Measurements from ENCODE around the gene GAL3ST1.
"Not testable (repeated sequence)": the region's sequence is repeated elsewhere in the genome, so short reads cannot be mapped to it uniquely, and the experiment has no call there.

GAL3ST1 gene

DNA sequence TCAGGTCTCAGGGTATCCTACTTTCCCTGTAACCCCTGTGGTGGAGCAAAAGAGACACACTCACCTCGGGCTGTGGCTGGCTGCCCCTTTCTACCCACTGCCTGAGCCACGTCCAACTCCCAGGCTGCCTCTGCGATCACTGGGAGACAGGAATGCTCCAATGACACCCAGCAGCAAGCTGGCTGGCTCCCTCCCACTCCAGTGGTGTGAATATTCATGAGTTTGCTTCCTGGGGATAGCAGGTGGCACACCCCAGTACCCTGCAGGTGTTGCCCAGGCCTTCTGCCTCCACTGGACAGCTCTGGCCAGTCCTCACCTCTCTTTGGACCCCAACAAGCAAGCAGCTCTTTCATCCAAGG, 9.7 kb downstream of the GAL3ST1 start:
- no peak for DNase-seq (ENCODE audit: low read depth in 2 of 2)

DNA sequence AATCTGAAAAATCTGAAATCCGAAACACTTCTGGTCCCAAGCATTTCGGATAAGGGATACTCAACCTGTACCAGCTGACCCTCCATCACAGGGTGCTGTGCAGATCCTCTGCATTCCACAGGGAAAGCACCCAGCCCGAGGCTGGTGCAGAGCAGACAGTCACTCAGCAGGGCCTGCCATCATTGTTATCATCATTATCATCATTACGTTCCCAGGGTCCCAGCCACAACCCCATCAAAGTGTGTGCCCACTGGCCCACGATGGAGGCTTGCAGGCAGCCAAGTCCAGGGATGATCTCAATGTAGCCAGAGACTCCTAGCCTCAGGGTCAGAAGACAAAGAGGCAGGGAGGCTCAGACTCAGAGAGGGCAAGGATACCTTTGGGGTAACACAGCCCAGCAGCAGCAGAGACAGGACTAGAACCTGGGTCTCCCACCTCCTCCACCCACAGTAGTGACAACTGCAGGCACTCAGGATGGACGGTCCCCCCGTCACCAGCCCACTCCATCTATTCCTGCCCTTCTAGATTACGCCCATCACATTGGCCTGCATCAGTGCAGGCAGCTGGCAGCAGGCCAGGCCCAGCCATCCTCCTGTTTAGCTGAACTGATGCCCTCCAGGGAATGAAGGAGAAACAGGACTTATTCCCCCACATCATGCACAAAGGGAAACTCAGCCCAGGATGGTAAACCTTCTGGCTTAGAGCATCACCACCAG, 10.3 kb downstream of the GAL3ST1 start:
- no peak for DNase-seq (ENCODE audit: low read depth in 2 of 2)

GRCh38 chr22:30562366-30562765, 12.1 kb downstream of the GAL3ST1 start:
- DNase-seq (ENCODE audit: low read depth in 2 of 2), result no peak

DNA sequence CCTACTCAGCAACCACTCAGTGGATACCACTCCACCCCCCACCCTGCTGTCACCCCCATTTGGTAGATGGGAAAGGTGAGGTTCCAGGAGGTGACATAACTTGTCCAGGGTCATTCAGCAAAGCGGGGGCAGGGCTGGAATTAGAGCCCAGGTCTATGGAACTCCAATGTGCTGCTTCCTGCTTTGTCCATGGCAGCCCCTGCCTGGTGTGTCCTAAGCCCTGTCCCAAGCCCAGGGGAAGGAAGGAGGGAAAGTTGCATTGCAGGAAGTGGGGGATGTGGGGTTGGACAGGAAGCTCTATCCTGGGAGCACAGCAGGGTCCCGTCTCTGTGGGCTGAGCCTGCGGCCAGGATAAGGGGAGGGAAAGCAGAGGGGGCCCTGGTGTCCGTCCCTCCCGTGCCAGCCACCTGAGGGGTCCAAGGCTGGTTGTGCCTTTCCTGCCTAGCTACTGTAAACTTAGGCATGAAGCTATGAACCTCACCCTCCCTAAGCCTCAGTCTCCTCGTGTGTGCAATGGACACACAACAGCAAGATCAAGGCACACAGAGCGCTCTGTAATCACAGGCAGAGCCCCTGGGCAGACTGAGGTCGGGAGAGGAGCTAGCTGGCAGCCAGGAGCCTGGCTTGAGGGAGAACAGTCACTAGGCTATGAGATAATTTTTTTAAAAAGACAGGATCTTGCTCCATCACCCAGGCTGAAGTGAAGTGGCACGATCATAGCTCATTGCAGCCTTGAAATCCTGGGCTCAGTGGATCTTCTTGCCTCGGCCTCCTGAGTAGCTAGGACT, 12.9 kb downstream of the GAL3ST1 start:
- DNase-seq (ENCODE audit: low read depth in 2 of 2), result no peak

- peak in 1 of 2 donors; percentile 6 for DNase-seq (ENCODE audit: low read depth in 2 of 2)
These were observed 13.7 kb downstream of the GAL3ST1 start for GRCh38 chr22:30560643-30561202.

DNA sequence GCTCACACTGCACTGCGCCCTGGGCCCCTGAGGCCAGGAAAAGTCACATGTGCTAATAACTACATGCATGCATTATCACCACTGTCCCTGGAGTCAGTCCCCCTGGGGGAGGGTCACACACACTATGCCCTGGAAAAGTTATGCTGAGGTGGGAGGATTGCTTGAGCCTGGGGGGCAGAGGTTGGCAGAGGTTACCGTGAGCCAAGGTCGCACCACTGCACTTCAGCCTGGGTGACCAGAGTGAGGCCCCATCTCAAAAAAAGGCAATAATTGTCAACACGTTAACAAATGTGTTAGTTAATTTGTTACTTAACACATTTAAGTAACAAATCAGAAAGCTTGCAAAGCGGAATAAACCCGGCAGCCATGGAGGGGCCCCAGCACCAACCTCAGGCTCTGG, 14.6 kb downstream of the GAL3ST1 start:
- DNase-seq (ENCODE audit: low read depth in 2 of 2), result no peak

DNA sequence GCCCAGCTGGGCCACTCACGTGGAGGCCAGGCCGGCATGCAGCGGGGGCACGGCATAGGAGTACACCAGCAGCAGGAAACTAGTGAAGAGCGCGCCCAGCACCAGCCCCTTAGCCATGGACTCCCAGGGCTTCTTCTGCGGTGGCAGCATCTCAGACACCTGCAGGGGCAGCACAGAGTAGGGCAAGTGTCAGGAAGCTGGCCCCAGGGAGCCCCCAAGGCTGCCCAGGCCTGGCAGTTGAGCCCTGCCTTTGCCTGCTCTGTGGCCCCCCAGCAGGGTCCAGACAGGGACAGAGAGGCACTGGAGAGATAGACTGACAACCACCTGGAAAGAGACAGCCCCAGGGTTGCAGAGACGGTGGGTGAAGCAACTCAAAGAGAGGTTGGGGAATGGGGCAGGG, 17.2 kb downstream of the GAL3ST1 start:
- no peak for DNase-seq (ENCODE audit: low read depth in 2 of 2)

GRCh38 chr22:30556388-30556787, 18.1 kb downstream of the GAL3ST1 start:
- no peak for DNase-seq (ENCODE audit: low read depth in 2 of 2)

- DNase-seq (ENCODE audit: low read depth in 2 of 2), result no peak
These were observed 18.9 kb downstream of the GAL3ST1 start for GRCh38 chr22:30555282-30556210.

DNA sequence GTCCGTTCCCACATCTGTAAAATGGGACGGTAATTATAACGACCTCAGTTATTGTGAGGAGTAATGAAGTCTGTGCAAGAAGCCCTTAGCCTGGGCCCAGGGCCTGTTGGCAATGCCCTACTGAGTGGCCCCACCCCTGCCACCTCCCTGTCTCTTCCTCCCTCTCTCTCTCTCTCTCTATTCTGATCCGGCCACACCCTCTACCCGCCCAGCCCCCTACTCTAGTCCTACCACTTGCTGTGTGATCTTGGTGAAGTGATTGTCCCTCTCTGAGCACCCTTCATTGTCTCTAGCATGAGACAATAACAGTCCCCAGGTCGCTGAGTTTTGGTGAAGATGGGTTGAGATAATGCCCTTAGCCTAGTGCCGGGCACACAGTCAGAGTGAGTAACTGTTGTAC, 20.5 kb downstream of the GAL3ST1 start:
- DNase-seq (ENCODE audit: low read depth in 2 of 2), result no peak

DNA sequence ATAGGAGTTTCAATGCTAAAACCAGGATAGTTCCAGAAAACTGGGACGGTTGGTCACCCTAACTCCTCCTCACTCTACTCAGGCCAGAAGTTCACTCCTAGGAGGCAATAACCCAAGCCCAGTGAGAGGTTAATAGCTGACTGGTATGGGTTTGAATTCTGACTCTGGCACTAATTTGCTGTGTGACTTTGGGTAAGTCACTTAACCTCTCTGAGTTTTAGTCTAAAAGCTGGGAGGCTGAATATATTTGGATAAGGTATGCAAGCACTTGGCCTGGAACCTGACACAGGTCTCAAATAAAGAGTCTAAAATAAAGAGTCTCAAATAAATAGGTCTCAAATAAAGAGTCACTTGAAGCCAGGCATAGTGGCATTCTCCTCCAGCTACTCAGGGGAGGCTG, 21.7 kb downstream of the GAL3ST1 start:
- no peak for DNase-seq (ENCODE audit: low read depth in 2 of 2)

DNA sequence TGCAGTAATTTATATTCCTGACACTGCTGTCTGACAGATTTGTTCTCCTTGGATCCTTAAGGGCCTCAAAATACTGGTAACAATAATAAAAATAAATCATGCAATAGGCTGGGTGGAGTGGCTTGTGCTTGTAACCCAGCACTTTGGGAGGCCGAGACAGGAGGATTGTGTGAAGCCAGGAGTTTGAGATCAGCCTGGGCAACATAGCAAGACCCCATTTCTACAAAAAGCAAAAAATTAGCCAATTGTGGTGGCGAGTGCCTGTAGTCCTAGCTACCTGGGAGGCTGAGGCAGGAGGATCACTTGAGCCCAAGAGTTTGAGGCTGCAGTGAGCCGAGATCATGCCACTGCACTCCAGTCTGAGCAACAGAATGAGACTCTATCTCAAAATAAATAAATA, 22.7 kb downstream of the GAL3ST1 start:
- DNase-seq (ENCODE audit: low read depth in 2 of 2), result not testable (repeated sequence)

DNA sequence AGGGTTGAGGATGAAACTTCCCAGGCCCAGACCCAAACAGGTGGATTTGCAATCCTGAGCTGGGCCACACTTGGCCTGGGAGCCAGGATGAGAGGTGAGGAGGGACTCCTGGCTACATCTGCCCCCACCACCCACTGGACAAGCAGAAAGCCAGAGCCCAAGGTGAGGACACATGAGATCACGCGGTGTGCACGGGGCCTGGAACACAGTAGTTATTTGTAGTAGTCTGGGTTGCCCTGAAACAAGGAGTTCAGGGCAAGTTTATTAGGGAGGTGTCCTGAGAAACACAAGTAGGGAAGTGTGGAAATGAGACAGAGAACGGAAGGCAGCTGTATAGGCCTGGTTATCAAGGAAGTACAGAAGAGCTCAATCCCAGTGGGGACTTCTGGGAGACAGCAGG, 27.3 kb downstream of the GAL3ST1 start:
- DNase-seq (ENCODE audit: low read depth in 2 of 2), result no peak

DNA sequence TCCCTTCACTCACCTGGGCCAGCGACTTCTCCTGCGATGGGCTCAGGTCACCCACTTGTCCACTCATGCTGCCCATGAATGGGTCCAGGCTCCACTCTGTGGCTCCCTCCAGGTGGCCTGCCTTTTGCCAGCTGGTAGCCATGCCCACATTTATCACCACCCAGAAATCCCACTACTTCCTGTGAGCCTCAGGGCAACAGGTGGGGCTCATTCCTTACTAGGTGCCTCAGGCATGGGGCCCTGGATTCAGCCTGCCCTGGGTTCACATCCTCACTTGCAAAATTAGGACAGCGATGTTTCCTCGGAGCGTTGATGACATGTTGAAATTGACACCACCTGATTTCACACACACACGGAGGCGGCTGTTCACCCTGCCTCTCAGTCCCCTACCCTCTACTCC, 27.8 kb downstream of the GAL3ST1 start, which contains the start of gene SEC14L6:
Gene SEC14L6, minus strand, starts transcription at position 126 of the 400 bp plus-strand sequence. Its CDS starts 59 bp downstream, at position 67.
- DNase-seq (ENCODE audit: low read depth in 2 of 2), result no peak

DNA sequence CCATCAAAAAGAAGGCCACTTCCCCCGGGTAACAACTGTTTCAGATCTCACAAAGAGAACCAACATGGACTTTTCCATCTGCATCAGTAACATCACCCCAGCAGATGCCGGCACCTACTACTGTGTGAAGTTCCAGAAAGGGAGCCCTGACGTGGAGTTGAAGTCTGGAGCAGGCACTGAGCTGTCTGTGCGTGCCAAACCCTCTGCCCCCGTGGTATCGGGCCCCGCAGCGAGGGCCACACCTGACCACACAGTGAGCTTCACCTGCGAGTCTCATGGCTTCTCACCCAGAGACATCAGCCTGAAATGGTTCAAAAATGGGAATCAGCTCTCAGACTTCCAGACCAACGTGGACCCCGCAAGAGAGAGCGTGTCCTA, 31.7 kb downstream of the GAL3ST1 start:
- no peak for DNase-seq (ENCODE audit: low read depth in 2 of 2)

DNA sequence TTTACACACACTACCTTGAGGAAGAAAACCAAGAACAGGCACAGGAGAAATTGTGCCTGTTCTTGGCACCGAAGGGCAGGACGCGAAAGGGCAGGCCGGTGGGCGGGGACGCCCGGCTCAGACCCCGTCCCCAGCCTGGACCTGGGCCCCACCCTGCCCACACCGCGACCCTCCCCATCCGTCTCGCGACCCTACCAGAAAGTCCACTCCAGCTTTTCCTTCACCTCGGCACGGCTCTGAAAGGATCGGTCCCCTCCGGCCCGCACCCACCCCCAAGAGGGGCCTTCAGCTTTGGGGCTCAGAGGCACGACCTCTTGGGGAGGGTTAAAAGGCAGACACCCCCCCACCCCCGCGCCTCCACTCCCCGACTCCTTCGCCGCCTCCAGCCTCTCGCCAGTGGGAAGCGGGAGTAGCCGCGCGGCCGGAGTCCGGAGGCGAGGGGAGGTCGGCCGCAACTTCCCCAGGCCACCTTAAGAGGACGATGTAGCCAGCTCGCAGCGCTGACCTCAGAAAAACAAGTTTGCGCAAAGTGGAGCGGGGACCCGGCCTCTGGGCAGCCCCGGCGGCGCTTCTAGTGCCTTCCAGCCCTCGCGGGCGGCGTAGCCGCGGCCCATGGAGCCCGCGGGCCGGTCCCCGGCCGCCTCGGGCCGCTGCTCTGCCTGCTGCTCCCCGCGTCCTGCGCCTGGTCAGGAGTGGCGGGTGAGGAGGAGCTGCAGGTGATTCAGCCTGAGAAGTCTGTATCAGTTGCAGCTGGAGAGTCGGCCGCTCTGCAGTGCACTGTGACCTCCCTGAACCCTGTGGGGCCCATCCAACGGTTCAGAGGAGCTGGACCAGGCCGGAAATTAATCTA, 32.3 kb downstream of the GAL3ST1 start:
- DNase-seq (ENCODE audit: low read depth in 2 of 2), result no peak

- not testable (repeated sequence) for DNase-seq (ENCODE audit: low read depth in 2 of 2)
These were observed 33.0 kb downstream of the GAL3ST1 start for GRCh38 chr22:30541511-30541910.

- no peak for DNase-seq (ENCODE audit: low read depth in 2 of 2)
These were observed 35.1 kb downstream of the GAL3ST1 start for GRCh38 chr22:30539368-30539767.

DNA sequence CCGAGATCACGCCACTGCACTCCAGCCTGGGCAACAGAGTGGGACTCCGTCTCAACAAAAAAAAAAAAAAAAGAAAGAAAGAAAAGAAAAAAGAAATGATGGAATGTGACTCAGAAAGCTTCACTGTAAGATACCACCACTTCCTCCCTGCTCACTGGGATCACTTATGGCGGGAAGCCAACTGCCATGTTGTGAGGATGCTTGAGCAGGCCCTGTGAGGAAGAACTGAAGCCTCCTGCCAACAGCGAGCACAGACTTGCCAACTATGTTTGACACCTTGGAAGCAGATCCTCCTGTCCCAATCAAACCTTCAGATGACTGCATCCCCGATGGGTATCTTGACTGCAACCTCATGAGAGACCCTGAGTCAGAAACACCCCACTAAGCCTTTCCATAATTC, 36.2 kb downstream of the GAL3ST1 start:
- no peak for DNase-seq (ENCODE audit: low read depth in 2 of 2)

DNA sequence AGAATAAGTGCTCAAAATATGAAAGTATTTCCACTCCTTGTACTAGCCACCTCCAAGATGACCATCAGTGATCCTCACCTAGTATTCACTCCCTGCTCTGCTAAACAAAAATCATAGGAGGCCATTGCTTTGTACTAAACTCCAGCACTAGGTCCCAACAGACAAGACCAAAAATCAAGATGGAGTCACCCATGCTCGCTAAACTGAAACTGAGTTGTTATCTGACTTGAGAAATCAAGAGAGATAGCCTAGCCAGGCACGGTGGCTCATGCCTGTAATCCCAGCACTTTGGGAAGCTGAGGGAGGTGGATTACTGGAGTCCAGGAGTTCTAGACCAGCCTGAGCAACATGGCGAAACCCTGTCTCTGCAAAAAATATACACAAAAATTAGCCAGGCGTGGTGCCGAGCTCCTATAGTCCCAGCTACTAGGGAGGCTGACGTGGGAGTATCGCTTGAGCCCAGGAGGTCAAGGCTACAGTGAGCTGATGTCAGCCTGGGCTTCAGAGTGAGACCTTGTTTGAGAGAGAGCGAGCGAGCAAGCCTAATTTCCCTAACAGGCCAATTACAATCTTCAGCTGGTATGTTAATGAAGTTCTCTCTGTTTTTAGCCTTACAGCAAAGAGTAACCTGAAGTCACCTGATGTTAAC, 37.3 kb downstream of the GAL3ST1 start:
- DNase-seq (ENCODE audit: low read depth in 2 of 2), result no peak
